Fibroblast of the conjunctiva (primary cell): ENCODE data around the gene NARF.
"Not testable (repeated sequence)": the region's sequence is repeated elsewhere in the genome, so short reads cannot be mapped to it uniquely, and the experiment has no call there.

Source experiments
- DNase-seq: peaks from one replicate; pipeline ENCODE4 v3.0.0-alpha.2; 2010; ENCODE audit warnings: low read depth

NARF gene

DNA sequence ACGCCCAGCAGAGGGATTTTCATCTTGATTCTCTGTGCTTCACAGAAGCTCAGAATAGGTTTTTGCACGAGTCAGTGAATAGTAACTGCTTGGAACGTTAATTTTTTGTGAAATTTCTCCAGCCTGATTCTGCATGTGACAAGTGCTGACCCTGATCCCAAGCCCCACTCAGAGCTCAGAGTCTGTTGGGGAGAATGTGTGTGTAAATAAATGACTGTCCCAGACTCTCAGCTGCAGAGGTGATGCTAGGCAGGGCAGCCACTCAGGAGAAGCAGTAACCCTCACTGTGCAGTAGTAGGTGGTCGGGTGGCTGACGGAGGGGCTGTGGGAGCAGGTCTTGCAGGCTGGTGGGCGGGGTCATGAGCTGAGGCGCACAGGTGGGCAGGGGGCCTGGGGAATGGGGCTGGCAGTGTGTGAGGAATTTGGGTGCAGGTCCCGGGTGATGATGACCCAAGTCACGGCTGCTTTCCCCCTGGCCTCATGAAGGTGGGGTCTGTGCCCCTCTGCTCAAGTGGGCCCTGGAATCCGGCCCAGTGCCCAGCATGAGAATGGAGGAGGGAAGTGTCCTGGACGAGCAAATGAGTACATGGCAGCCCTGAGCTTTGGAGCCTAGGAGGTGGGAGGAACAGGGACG is 44.7 kb downstream of the NARF start:
- no peak for DNase-seq

DNA sequence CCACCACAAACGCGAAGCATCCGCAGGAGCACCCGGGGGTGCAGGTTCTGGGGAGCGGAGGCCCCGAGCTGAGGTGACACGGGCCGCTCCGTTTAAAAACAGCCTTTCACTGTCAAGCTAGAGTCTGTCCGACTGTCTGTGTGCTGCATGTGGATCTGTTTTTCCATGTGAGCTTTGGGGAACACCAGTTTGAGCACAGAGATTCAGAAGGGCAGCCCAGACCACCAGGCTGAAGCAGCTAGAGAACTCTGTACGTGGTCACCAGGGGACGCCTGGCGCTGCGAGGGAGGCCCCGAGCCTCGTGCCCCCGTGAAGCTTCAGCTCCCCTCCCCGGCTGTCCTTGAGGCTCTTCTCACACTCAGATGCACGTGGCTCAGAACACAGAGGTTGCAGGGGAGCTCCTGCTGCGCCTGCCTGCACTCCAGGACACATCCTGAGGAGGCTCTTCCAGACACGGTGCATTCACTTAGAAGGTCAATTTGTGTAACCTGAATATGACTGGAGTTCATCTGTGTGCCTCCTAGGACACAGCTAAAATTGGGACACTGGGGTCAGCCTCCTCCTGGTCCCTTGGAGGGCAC is 45.3 kb downstream of the NARF start:
- no peak for DNase-seq

DNA sequence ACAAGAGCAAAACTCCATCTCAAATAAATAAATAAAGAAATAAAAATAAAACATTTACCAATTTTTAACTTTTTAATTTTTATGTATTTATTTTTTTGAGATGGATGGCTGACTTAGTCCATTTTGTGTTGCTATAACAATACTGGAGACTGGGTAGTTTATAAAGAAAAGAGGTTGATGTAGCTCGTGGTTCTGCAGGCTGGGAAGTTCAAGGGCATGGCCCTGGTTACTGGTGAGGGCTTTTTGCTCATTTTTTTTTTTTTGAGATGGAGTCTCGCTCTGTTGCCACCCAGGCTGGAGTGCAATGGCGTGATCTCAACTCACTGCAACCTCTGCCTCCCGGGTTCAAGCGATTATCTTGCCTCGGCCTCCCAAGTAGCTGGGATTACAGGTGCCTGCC is 46.8 kb downstream of the NARF start:
- DNase-seq, result no peak

DNA sequence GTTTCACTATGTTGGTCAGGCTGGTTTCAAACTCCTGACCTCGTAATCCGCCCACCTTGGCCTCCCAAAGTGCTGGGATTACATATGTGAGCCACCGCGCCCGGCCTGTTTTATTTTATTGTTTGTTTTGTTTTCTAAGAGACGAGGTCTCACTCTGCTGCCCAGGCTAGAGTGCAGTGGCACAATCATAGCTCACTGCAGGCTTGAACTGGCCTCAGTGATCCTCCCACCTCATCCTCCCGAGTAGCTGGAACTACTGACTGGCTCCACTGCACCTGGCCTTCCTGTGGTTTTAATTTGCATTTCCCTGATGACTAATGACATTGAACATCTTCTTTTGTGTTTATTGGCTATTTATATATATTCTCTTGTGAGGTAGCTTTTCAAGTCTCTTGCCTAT is 47.9 kb downstream of the NARF start:
- DNase-seq, result not testable (repeated sequence)

DNA sequence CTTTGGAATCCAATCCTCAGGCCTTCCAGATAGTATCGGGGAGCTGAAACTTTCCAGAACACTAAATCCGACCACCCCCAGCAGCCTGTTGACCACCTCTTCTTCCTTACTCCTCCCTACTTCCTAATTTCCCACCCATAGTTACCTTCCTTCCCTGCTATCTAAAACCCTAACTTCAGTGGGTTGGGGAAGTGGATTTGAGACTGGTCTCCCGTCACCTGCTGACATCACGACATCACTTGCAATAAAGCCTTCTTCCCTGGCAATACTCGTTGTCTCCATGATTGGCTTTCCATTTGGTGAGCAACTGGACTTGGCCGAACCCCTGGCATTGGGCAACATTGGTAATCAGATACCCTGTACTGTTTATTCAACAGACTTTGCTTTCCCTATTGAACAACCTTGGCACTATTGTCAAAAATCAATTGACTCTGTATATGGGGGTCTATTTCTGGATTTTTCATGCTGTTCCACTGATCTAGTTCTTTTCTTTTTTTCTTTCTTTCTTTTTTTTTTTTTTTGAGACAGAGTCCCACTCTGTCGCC is 49.2 kb downstream of the NARF start:
- DNase-seq, result no peak

DNA sequence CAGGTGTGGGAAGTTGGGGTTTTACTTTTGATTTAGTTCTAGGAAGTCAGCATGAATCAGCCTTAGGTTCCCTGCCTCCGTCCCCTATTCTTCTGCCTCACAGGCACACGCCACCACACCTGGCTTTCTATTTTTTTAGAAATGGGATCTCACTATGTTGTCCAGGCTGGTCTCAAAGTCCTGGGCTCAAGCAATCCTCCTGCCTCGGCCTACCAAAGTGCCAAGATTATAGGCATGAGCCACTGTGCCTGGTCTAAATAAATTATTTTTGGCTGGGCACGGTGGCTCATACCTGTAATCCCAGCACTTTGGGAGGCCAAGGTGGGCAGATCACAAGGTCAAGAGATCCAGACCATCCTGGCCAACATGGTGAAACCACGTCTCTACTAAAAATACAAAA is 53.1 kb downstream of the NARF start:
- DNase-seq, result not testable (repeated sequence)

DNA sequence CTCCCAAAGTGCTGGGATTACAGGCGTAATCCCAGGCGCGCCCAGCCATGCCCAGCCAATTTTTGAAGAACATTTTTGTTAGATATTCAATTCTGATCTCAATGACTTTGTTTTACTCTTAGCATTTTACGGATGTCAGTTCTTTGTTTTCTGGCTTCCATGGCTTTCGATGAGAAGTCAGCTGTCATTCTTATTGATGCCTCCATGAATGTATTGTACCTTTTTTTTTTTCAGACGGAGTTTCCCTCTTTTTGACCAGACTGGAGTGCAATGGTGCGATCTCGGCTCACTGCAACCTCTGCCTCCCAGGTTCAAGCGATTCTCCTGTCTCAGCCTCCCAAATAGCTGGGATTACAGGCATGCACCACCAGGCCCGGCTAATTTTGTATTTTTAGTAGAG is 55.3 kb downstream of the NARF start:
- not testable (repeated sequence) for DNase-seq

DNA sequence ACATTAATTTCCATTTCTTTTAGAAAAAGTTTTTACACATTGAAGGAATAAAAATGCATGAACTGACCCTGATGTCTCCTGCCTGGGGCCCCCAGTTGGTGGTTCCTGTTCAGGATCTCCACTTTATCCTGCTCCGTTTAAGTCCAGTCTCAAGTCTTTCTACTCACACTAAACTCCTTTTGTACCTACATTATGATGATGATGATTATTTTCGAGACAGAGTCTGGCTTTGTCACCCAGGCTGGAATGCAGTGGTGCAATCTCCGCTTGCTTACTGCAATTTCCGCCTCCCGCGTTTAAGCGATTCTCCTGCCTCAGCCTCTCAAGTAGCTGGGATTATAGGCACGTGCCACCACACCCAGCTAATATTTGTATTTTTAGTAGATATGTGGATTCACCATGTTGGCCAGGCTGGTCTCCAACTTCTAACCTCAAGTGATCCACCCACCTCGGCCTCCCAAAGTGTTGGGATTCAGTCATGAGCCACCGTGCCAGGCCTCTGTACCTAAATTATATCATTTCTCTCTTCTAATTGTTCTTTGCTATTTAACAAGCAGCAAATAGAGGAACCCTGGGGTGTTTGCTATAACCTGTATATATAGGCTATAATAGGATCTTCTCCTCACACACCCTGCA is 58.8 kb downstream of the NARF start:
- DNase-seq, result no peak

DNA sequence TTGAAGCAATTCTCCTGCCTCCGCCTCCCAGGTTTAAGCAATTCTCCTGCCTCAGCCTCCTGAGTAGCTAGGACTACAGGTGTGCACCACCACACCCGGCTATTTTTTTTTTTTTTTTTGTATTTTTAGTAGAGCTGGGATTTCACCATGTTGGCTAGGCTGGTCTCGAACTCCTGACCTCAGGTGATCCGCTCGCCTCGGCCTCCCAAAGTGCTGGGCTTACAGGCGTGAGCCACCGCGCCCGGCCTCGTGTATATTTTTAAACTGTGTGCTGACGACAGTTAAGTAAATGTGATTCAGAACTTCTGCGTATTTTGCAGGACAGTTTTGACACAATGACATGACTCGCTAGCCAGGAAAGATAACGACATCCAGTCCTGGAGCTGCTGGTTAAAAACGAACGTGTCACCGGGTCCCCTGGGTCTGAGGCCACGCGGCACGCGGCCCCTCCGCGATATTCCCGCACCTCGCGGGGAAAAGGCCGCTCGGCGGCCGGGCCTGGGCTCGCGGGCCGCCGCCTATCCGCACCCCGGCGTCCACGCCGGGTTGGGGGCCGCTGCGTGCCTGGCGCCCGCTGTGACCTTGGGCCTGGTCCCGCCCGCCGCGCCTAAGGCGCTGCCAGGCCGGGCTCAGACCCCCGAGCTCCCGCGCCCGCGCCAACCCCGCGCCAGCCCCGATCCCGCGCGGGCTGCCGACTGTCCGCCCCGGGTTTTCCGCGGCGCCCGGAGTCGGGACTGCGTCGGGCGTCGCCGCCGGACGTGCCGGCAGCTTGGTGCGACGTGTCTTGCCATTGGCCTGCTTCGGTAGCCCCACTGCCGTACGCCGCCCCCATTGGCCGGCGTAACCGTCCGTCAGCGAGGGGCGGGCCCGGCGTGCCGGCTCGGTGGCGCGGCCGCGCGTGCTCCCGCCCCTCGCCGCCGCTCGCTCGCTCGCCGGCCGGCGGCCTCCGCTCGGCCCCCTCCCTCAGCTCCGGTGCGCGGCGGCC is 60.6 kb downstream of the NARF start, which contains the start of gene FOXK2:
Gene FOXK2 (plus strand): TSS at position 907 of the 985 bp plus-strand sequence. CDS start 157 bp downstream, outside the sequence.
- DNase-seq, result peak; percentile 92

DNA sequence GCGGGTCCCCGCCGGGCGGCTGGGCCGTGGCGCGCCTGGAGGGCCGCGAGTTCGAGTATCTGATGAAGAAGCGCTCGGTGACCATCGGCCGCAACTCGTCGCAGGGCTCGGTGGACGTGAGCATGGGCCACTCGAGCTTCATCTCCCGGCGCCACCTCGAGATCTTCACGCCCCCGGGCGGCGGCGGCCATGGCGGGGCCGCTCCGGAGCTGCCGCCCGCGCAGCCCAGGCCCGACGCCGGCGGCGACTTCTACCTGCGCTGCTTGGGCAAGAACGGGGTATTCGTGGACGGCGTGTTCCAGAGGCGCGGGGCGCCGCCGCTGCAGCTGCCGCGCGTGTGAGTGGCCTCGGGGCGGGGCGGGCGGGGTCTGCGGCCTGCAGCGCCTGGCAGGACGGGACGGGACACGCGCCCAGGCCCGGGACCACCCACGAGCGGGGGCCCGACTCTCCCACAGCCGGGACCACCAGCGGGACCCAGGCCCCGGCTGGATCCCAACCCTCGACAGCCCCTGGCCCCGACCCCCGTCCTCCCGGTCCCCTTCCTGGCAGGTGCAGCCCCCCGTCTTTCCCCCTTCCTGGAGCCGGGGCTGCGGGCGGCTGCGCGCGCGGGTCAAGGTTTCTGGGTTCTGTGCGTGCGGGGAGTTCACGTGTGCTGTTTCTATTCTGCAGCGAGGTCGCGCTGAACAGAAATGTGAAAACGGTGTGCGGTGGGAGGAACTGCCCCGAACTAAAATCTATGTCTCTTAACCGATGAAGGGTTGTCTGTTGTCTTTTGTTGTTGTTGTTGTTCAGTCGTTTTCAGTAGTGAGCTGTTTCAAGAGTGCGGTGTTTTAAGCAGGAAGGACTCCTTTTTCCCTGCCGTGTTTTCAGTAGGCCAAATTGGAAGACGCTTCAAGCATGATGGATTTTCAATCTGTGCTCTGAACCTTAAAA is 61.7 kb downstream of the NARF start:
- no peak for DNase-seq

DNA sequence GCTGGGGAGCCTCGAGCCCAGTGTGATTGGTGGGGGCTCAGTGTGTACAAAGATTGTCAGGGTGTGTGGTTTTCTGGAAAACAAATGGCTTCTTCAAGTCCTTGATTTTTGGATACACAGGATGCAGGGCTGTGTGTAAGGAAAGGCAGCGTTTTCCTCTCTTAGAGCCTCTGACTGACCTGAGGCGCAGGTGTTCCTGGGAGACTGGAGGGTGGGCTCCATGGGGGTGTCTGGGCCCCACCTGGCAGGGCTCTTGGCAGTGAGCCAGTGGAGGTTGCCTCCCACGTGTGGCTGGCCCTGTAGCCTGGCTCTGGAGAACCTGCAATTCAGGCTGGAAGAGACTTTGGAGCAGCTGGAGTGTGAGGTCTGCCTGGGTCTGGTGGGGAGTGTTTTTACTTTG is 66.0 kb downstream of the NARF start:
- DNase-seq, result no peak

DNA sequence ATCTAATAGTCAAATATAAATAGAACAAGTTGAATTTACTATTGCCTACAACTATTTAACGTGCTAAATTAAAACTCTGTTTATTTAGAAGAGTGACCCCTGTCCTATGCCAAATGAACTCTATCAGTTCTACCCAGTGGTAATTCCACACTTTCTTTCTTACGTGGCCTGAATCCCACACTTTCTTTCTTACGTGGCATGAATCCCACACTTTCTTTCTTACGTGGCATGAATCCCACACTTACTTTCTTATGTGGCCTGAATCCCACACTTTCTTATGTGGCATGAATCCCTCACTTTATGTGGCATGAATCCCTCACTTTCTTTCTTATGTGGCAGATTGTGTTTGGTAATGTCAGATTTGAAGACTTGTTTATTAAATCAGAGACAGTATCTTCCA is 67.2 kb downstream of the NARF start:
- no peak for DNase-seq

DNA sequence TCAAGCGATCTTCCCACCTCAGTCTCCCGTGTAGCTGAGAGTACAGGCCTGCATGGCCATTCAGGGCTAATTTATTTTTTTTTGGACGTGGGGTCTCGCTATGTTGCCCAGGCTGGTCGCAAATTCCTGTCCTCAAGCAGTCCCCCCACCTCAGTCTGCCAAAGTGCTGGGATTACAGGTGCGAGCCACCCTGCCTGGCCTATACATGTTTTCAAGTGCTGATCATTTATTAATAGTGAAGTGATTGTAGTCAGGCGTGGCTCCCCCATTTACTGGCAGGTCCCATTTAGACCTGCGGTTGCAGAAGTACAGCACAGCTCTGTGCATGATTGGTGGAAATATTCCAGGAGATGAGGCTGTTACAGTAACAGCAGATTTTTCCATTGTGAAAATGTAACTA is 69.4 kb downstream of the NARF start:
- no peak for DNase-seq

DNA sequence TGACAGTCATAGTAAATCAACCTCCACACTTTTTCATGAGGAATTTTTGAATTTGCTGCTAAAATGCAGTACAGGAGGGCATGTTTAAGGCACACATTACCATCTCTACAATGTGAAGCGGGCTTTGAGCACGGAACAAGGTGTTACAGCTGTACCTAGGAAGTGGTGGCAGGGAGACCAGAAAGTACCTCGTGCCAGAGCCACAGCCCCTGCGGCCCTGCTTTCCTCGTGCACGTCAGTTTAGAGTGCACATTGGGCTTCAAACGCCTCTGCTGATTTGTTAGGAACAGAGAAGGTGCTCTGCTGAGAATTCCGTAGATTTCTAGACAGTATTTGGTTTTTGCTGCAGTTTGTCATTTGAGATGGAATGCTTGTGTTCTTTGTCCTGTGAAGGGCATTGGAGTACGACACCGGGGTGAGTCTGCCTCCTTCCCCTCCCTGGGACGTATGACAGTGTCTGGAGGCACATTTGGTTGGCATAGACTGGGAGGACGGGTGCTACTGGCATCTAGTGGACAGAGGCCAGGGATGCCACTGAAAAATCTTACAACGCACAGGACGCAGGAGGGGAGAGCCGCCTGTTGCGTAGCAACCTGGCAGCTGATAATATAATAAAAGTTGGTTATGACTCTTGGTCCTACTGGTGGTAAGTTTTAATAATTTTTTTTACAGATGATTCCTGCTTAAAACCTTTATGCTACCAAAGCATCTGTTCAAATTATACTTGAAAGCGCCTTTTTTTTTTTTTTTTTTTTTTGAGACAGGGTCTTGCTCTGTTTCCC is 70.1 kb downstream of the NARF start:
- peak; percentile 22 for DNase-seq

DNA sequence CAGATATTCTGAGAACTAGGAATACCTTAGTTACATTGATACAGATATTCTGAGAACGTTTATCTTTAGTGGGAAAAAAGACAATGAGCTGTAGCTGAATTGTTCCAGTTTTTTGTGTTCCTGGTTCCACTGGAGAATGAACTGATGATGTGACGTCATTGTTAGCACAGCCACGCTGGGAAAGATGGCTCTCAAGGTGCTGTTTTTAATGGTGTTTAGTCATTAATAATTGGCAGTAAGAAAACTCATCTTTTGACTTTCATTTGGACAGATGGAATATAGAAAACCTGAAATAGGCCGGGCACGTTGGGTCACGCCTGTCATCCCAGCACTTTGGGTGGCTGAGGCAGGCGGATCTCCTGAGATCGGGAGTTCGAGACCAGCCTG is 71.4 kb downstream of the NARF start:
- no peak for DNase-seq

DNA sequence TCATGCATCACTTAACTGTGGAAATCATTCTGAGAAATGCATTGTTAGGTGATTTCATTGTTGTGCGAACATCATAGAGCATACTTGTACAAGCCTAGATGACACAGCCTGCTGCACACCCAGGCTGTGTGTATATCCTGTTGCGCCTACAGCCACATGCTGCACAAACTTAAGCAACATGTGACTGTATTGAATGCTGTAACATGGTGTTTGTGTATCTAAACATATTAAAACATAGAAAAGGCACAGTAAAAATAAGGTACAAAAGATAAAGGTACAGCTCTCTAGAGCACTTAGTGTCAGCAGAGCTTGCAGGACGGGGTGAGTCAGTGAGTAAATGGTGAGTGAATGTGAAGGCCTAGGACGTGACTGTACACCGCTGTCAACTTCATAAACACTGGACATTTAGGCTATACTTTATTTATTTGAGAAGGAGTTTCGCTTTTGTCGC is 72.9 kb downstream of the NARF start:
- no peak for DNase-seq

DNA sequence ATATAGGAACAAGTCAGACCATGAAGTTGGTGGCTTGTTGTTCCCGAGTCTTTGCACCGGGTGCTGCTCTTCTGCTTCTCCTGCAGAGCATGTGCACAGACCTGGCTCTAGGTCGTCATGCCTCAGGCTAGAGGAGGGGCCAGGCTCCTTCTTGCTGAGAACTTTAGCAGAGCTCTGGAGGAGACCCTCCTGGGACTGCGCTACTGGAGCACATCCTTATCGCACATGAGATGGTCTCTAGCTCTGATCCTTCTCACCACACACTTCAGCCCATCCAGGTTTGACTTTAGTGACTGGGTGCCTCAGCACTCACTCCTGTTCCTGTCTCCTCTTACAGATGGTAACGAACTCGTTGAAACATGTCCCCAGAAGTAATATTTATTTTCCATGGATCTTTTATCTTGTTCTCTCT is 75.9 kb downstream of the NARF start:
- no peak for DNase-seq

DNA sequence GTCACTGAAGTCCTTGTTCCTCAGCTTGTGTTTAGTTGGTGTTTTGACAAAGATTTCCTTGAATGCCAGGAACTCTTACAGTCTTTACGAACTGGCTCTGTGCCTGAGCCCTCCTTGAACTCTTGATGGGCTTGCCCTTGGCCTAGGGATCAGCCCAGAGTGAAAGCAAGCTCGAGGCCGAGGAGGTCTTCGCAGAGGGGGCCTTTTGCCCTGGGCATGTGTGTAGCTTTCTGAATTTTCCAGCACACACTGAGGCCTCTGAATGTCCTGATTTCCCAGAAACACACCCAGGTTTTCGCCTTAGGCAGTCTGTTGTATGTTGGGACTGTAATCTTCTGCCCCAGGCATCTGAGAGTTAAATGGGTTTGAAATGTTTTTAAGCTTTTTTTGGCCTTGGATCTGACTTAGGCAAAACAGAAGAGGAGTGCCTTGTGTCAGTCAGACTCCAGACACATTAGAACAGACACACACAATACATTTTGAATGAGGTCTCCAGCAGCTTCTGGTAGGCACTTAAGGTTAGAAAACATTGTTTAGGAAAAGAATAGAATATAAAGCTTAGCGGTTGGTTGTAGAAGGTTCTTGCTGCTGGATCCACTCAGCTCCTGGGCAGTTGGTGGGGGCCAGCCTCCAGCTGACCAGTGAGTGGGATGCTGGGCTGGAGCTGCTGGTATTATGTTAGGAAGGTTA is 78.1 kb downstream of the NARF start:
- peak; percentile 41 for DNase-seq

DNA sequence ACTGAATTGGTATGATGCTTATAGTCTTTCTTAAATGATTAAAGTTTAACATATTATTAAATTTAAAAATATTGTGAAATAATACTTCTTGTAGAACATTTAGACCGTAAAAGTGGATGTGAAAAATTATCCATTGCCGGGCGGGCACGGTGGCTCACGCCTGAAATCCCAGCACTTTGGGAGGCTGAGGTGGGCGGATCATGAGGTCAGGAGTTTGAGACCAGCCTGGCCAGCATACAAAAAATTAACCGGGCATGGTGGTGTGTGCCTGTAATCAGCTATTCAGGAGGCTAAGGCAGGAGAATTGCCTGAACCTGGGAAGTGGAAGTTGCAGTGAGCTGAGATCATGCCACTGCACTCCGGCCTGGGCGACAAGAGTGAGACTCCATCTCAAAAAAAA is 78.7 kb downstream of the NARF start:
- DNase-seq, result not testable (repeated sequence)
